ENCODE results near the gene LRRC47. TPM values are rescaled to one million over a fixed set of nuclear protein-coding genes. Genes with fewer than 3 reads are reported as not detected.

Gene LRRC47
- total and polyA plus RNA-seq, 2 of the 8 experiments (the other 6 are each of a cell fraction or from before 2014, with no cell fraction given), result 38.3 to 82.4 TPM

DNA sequence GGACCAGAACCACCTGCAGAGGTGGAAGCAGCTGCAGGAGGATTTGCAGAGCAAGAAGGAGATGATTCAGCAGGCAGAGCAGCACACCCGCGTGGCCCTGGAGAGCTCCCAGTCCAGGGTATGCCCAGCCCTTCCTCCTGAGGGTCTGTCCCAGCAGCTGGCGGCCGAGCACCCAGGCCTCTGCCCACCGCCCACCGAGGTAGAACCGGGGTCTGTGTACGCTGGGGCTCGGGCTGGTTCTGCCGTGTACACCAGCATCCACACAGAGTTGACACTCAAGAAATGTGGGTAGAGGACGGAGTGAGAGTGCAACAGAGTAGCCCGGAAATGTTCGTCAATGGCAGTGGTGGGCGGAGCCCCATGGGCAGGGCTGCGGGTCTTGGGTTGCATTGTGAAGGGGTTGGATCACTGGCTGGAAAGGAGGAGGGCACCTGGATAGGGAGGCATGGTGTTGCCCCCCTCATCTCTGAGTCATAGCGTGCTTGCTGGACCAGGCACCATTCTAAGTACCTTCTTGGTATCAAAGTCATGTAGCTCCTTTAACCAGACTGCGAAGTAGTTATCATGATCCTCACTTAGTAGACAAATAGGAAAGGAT, 28.9 kb downstream of the LRRC47 start:
- FAIRE-seq (no peak), DNase-seq (ENCODE audit: low read depth in 1 of 2, low spot score in 2 of 2) (no peak)
- no peak overlapping the region for H2AFZ ChIP-seq (ENCODE audit: low read length)
- no peak overlapping the region for H3K18ac ChIP-seq (ENCODE audit: extremely low read depth, low read length)
- no peak overlapping the region for H3K4ac ChIP-seq (replicated peaks; ENCODE audit: insufficient read length, low read depth, low read length)
- no peaks in the 10 kb centered on the region for H3K79me1 ChIP-seq (ENCODE audit: low read depth, low read length)
- no peak overlapping the region for H2BK15ac ChIP-seq (ENCODE audit: low read length)
- H3K9me3 ChIP-seq (ENCODE audit: insufficient read depth in 2 of 2, low read depth in 1 of 2, low read length in 1 of 2), result peaks cover 0 to 7% of the 10 kb centered on the region in 2 experiments; a peak in 1 of 4 replicates
- H3K14ac ChIP-seq (ENCODE audit: insufficient read length), result no peak overlapping the region
- peaks cover 5% of the 10 kb centered on the region; the same call in 1 of the 2 replicates for H3K23me2 ChIP-seq (ENCODE audit: low read depth, low read length)
- no peak overlapping the region for H2BK120ac ChIP-seq (replicated peaks; ENCODE audit: low read depth, low read length)
- CTCF ChIA-PET (ENCODE audit: partially characterized antibody), result interaction anchor here (0.9 to 1.4 kb wide), 5 partner anchors 8 to 91 kb away, joined by 3 to 4 read pairs (median 3); no protein-coding TSS in a partner anchor
- POLR2A ChIA-PET (ENCODE audit: partially characterized antibody), result interaction anchor here (1.1 to 2.3 kb wide), 4 partner anchors 9 to 32 kb away, joined by 3 to 5 read pairs (median 4); no protein-coding TSS in a partner anchor
- no peak overlapping the region for H2BK20ac ChIP-seq (ENCODE audit: low read length)
- no peak overlapping the region for H3K56ac ChIP-seq (replicated peaks; ENCODE audit: insufficient read length, low read depth, low read length)
- no peak overlapping the region for H3K4me2 ChIP-seq (ENCODE audit: insufficient read depth in 1 of 2, low read depth in 2 of 2, low read length in 2 of 2)
- H2BK12ac ChIP-seq (ENCODE audit: low read depth, low read length), result no peak overlapping the region
- H3K9ac ChIP-seq (replicated peaks in 1 of 4; ENCODE audit: extremely low read depth in 1 of 4, low read depth in 3 of 4, low read length in 3 of 4), result no peak overlapping the region
- H2BK5ac ChIP-seq (ENCODE audit: low read depth, low read length), result no peak overlapping the region
- no peaks in the 10 kb centered on the region for H3K79me2 ChIP-seq (ENCODE audit: control insufficient read depth in 1 of 2, insufficient read depth in 2 of 2, low read length in 2 of 2)
- no peak overlapping the region for H3K27ac ChIP-seq (ENCODE audit: low read depth, low read length)
- no peak overlapping the region for H4K5ac ChIP-seq (ENCODE audit: insufficient read length, low read depth, low read length)
- H3K36me3 ChIP-seq (ENCODE audit: control insufficient read depth in 2 of 4, insufficient read depth in 4 of 4, low read length in 3 of 4), result no peaks in the 10 kb centered on the region
- H4K20me1 ChIP-seq (replicated peaks in 1 of 2; ENCODE audit: control insufficient read depth in 1 of 2, insufficient read depth in 2 of 2, low read length in 2 of 2), result no peaks in the 10 kb centered on the region
- 90% methylated on average over 17 of the region's 17 CpGs; no CpG with 5 or more reads in 1 of the 2 experiments for WGBS, 2 experiments (ENCODE audit: extremely low coverage in 1 of 2, insufficient coverage in 1 of 2, insufficient read length in 1 of 2, insufficient replicate concordance in 2 of 2, low coverage in 1 of 2, low lambda C conversion rate in 2 of 2, missing lambda C conversion rate in 1 of 2)
- H4K91ac ChIP-seq (replicated peaks; ENCODE audit: insufficient read length, low read length), result no peak overlapping the region
- H3K4me1 ChIP-seq (replicated peaks in 1 of 4; ENCODE audit: control insufficient read depth in 3 of 4, insufficient read depth in 4 of 4, low read length in 3 of 4), result peaks cover 0 to 6% (median 1%) of the 10 kb centered on the region in 4 experiments; a peak in 4 of 7 replicates
- H4K8ac ChIP-seq (ENCODE audit: extremely low read depth, insufficient read depth, low read length), result no peak overlapping the region
- H3K23ac ChIP-seq (ENCODE audit: insufficient read length), result no peak overlapping the region
- peaks cover 0 to 2% (median 0%) of the 10 kb centered on the region in 4 experiments; a peak in 1 of 7 replicates for H3K27me3 ChIP-seq (replicated peaks in 1 of 4; ENCODE audit: control insufficient read depth in 3 of 4, extremely low read depth in 1 of 4, insufficient read depth in 3 of 4, low read length in 3 of 4)
- H2AK5ac ChIP-seq (ENCODE audit: low read depth, low read length), result no peak overlapping the region
- no peak overlapping the region for H3K4me3 ChIP-seq (ENCODE audit: extremely low read depth in 1 of 4, insufficient read depth in 2 of 4, low read depth in 3 of 4, low read length in 4 of 4)
- no peak for TF ChIP-seq SAP30 (IDR thresholded peaks at IDR 0.05; ENCODE audit: insufficient read depth, insufficient replicate concordance, low read length)
- TF ChIP-seq NANOG (IDR thresholded peaks at IDR 0.05; ENCODE audit: insufficient read depth, low read depth, low read length, poor library complexity, severe bottlenecking), result no peak
- TF ChIP-seq RAD21 (IDR thresholded peaks at IDR 0.05 in 1 of 2, conservative IDR thresholded peaks at IDR 0.05 in 1 of 2; ENCODE audit: low read depth in 2 of 2, low read length in 2 of 2), result no peak
- TF ChIP-seq CREB1 (IDR thresholded peaks at IDR 0.05), result no peak
- TF ChIP-seq, protein P1, sequence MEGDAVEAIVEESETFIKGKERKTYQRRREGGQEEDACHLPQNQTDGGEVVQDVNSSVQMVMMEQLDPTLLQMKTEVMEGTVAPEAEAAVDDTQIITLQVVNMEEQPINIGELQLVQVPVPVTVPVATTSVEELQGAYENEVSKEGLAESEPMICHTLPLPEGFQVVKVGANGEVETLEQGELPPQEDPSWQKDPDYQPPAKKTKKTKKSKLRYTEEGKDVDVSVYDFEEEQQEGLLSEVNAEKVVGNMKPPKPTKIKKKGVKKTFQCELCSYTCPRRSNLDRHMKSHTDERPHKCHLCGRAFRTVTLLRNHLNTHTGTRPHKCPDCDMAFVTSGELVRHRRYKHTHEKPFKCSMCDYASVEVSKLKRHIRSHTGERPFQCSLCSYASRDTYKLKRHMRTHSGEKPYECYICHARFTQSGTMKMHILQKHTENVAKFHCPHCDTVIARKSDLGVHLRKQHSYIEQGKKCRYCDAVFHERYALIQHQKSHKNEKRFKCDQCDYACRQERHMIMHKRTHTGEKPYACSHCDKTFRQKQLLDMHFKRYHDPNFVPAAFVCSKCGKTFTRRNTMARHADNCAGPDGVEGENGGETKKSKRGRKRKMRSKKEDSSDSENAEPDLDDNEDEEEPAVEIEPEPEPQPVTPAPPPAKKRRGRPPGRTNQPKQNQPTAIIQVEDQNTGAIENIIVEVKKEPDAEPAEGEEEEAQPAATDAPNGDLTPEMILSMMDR (IDR thresholded peaks at IDR 0.05; ENCODE audit: control extremely low read depth in 1 of 3, insufficient read depth in 1 of 3, low read depth in 1 of 3, low read length in 3 of 3), result no peak
- no peak for TF ChIP-seq FOSL1 (IDR thresholded peaks at IDR 0.05; ENCODE audit: insufficient read depth, low read depth, low read length)
- TF ChIP-seq TEAD4 (IDR thresholded peaks at IDR 0.05; ENCODE audit: low read depth, low read length), result no peak
- TF ChIP-seq, protein P2, sequence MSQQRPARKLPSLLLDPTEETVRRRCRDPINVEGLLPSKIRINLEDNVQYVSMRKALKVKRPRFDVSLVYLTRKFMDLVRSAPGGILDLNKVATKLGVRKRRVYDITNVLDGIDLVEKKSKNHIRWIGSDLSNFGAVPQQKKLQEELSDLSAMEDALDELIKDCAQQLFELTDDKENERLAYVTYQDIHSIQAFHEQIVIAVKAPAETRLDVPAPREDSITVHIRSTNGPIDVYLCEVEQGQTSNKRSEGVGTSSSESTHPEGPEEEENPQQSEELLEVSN (IDR thresholded peaks at IDR 0.05), result no peak

All from H1 (cell line).